Ovary (tissue), 9 donors: Measurements from ENCODE around the gene PRPF8. TPM values are rescaled to one million over a fixed set of nuclear protein-coding genes. Genes with fewer than 3 reads are reported as not detected.

Source experiments
- DNase-seq, 5 donors: peaks; one replicate each; pipeline ENCODE4 v3.0.0-alpha.2; 2019 to 2020
- H3K27ac ChIP-seq, 2 donors: fragments of 200-600 bp; one replicate each; pipeline versions ENCODE4 v1.5.1 to v1.8.0; 2019 to 2022
- H3K27me3 ChIP-seq: fragments of 200-600 bp; one replicate; pipeline ENCODE4 v1.8.0; 2022
- H3K36me3 ChIP-seq: fragments of 200-600 bp; sonication (generic); one replicate; pipeline ENCODE4 v1.5.1; 2019
- H3K4me1 ChIP-seq: one replicate; pipeline ENCODE4 v1.8.1; 2013; ENCODE audit warnings: mild to moderate bottlenecking, moderate library complexity; ENCODE audit not compliant: insufficient read depth
- H3K4me3 ChIP-seq: fragments of 200-600 bp; sonication (generic); one replicate; pipeline ENCODE4 v1.5.1; 2017
- H3K9me3 ChIP-seq, 2 donors: fragments of 200-600 bp in 1 of 2; sonication (generic) in 1 of 2; one replicate each; pipeline versions ENCODE4 v1.5.1 to v1.8.1; 2013 to 2019; ENCODE audit warnings: mild to moderate bottlenecking in 1 of 2, moderate library complexity in 1 of 2
- EP300 ChIP-seq: sonication (generic); formaldehyde crosslinking; IDR thresholded peaks from one replicate; pipeline ENCODE4 v1.6.1; 2017; ENCODE audit warnings: antibody characterized with exemption
- POLR2A ChIP-seq: fragments of 450-650 bp; IDR thresholded peaks from one replicate; pipeline ENCODE4 v1.6.1; 2017; ENCODE audit warnings: antibody characterized with exemption, mild to moderate bottlenecking, moderate library complexity
- WGBS, 3 donors: extraction: QIAGEN DNeasy Blood & Tissue Kit in 1 of 3; methylation state at CpG; one replicate each; pipeline versions ENCODE4 v1.1.5 to v1.1.7; 2013 to 2017; 5-methylcytosine and 5-hydroxymethylcytosine counted together
- intact Hi-C, 4 donors: fragments of 100-400 bp; cut with DNase I; formaldehyde crosslinking; loops; one replicate each; pipeline versions ENCODE4 v1.11.0 to v1.15.1; 2022 to 2023
- polyA plus RNA-seq, 2 donors: library from polyadenylated mRNA; stranded (reverse); fragments of 200-250 nt in 1 of 2; fragments of 350-450 nt in 1 of 2; fragmentation: Illumina TruSeq in 1 of 2; extraction: RNeasy Lipid Tissue Mini Kit (QIAGEN cat#74804) in 1 of 2; gene quantifications; one replicate each; pipeline ENCODE4 v1.2.3, GENCODE V29; 2013 to 2014
- total RNA-seq, 7 donors: library from RNA; depleted of rRNA in 2 of 7; stranded (reverse); fragments of >200 nt in 2 of 7; fragmentation: NEBNext Ultra II Directional in 3 of 7; extraction: Animal tissue kit (Norgen Biotek cat#: 25700) in 3 of 7; gene quantifications; one replicate each; pipeline versions ENCODE4 v1.1.0 to v1.2.4, GENCODE V29; 2016 to 2023
- TF ChIP-seq, protein P1 (sequence below), 3 donors: fragments of 450-650 bp in 2 of 3; fragments of 200-600 bp in 1 of 3; IDR thresholded peaks; one replicate each; pipeline versions ENCODE4 v1.5.1 to v1.8.0; 2016 to 2022; ENCODE audit warnings: antibody characterized with exemption in 3 of 3, mild to moderate bottlenecking in 1 of 3
- donor health status: DM: no; HTN: no; CAD: no; lungs with moderate emphysema.
- donor health status: DM: no; HTN: no; CAD: no.
- donor health status: Bipolar disorder and iron deficiency.
- donor health status: DM: yes; HTN: yes; CAD: no.
- donor health status: DM: no; HTN: no; CAD: no.
- donor health status: DM: yes; HTN: yes; CAD: no.

Gene PRPF8
- total and polyA plus RNA-seq, 9 donors, result 146 to 379 (median 276) TPM

DNA sequence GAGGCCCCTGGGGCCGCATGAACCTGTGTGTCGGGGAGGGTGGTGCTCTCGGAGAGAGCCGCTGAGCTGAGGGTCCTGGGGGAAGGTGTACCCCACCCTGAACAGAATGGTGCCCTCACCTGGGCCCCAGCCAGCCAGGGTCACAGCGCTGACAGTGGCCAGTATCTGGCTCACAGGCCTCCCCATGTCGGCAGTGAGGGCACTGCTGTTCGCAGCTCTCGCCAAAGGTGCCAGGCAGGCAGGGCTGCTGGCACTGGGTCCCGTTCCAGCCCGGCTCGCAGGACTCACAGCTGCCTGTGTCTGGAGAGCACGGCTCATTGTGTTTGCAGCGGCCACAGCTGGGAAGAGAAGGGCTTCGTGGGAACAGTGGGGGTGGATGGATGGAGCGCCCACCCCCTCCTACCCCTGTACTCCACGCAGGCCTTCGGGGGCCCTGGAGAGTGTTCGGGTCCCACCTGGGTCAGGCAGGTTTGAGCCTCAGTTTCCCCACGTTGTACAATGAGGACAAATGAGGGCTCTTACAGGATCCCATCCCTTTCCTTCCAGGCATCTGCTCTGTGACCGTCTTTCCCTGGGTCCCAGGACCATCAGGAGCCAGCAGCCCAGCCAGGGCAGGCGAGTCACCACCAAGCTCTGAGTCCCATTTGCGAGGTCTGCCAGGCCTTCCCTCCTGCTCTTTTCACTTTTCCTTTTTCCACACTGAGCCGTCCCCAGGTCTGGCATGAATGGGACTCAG lies 44.2 kb downstream of the PRPF8 start:
- no peak overlapping the region for H3K27ac ChIP-seq
- H3K9me3 ChIP-seq, result no peaks in the 10 kb centered on the region
- intact Hi-C loops, result loop anchor here in 2 of 4 donors (5.0 to 10.0 kb wide), 2 partner anchors 68 to 144 kb away; no protein-coding TSS in a partner anchor
- TF ChIP-seq, protein P1, sequence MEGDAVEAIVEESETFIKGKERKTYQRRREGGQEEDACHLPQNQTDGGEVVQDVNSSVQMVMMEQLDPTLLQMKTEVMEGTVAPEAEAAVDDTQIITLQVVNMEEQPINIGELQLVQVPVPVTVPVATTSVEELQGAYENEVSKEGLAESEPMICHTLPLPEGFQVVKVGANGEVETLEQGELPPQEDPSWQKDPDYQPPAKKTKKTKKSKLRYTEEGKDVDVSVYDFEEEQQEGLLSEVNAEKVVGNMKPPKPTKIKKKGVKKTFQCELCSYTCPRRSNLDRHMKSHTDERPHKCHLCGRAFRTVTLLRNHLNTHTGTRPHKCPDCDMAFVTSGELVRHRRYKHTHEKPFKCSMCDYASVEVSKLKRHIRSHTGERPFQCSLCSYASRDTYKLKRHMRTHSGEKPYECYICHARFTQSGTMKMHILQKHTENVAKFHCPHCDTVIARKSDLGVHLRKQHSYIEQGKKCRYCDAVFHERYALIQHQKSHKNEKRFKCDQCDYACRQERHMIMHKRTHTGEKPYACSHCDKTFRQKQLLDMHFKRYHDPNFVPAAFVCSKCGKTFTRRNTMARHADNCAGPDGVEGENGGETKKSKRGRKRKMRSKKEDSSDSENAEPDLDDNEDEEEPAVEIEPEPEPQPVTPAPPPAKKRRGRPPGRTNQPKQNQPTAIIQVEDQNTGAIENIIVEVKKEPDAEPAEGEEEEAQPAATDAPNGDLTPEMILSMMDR (IDR thresholded peaks at IDR 0.05), result no peak
- TF ChIP-seq EP300 (no peak), POLR2A (no peak)
- H3K4me1 ChIP-seq, result peaks cover 5% of the 10 kb centered on the region
- H3K27me3 ChIP-seq, result no peaks in the 10 kb centered on the region
- no peak overlapping the region for H3K4me3 ChIP-seq
- WGBS, 3 donors, result 77% methylated on average over 22 to 23 of the region's 23 CpGs
- no peaks in the 10 kb centered on the region for H3K36me3 ChIP-seq
- no peak for DNase-seq

DNA sequence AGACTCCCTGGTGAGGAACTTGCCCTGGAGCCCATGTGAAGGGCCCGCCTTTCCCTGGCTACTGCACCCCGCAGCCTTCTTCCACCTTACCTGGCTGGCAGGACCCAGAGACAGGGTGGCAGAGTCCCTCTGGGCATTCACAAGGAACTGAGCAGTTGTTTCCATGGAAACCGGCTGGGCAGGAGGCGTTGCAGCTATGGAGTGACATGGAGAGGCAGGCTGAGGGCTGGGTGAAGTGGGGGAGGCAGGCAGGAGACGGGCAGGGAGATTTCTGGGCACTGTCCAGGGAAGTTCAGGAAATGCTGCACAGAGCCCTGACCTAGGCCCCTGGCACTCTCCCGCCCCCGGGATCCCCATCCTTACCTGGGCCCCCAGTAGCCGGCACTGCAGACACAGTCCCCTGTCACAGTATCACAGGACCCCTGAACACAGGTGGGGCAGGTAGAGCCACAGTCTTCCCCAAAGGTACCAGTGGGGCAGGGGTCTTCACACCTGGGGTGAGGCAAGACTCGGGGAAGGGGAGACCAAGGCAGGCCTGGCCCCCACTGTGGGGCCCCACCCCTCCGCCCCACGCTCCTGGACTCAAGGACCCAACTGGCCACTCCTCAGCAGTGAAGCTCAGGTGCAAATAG lies 45.0 kb downstream of the PRPF8 start:
- TF ChIP-seq, protein P1 (IDR thresholded peaks at IDR 0.05), result no peak
- TF ChIP-seq EP300 (no peak), POLR2A (no peak)

DNA sequence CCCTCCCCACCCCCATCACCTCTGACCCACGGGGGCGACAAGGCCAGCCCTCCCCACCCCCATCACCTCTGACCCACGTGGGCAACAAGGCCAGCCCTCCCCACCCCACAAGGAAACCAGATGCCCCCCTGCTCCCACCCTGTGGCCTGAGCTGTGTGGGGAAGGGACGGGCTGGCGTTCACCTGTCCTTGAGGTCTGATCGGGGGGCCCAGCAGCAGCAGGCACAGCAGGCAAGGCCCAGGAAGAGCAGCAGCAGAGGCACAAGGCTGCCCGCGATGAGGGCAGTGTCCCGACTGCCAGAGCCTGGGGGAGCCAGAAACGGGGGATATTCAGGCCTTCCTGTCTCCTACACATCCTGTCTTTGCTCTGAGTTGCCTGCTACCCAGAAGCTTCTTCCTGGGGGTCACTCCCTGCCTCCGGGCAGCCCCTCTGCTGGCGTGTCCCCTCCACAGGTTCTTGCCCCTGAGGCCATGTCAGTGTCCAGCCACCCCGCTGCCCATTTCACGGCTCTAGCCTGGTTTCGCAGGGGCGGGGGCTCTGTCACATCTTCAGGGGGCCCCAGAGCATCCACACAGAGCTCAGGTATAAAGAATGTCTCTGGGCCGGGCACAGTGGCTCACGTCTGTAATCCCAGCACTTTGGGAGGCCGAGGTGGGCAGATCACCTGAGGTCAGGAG lies 45.9 kb downstream of the PRPF8 start:
- H3K27ac ChIP-seq, result no peak overlapping the region
- H3K4me1 ChIP-seq, result peaks cover under 1% of the 10 kb centered on the region
- DNase-seq, result no peak
- 66 to 75% (median 75%) methylated on average over 19 of the region's 19 CpGs for WGBS, 3 donors
- no peaks in the 10 kb centered on the region for H3K9me3 ChIP-seq
- TF ChIP-seq POLR2A (no peak), EP300 (no peak)
- TF ChIP-seq, protein P1 (IDR thresholded peaks at IDR 0.05), result no peak
- intact Hi-C loops, result no loop called here
- H3K27me3 ChIP-seq, result no peaks in the 10 kb centered on the region
- no peaks in the 10 kb centered on the region for H3K36me3 ChIP-seq
- no peak overlapping the region for H3K4me3 ChIP-seq

More for the DNA sequence above, 45.0 kb downstream of the PRPF8 start:
- no peaks in the 10 kb centered on the region for H3K36me3 ChIP-seq
- no peak overlapping the region for H3K27ac ChIP-seq
- no peaks in the 10 kb centered on the region for H3K9me3 ChIP-seq
- no peaks in the 10 kb centered on the region for H3K27me3 ChIP-seq
- DNase-seq, result no peak
- 72 to 82% (median 82%) methylated on average over 11 of the region's 11 CpGs for WGBS, 3 donors
- no peak overlapping the region for H3K4me3 ChIP-seq
- peaks cover 5% of the 10 kb centered on the region for H3K4me1 ChIP-seq
- intact Hi-C loops, result loop anchor here in 2 of 4 donors (5.0 to 10.0 kb wide), 2 partner anchors 67 to 145 kb away; no protein-coding TSS in a partner anchor

DNA sequence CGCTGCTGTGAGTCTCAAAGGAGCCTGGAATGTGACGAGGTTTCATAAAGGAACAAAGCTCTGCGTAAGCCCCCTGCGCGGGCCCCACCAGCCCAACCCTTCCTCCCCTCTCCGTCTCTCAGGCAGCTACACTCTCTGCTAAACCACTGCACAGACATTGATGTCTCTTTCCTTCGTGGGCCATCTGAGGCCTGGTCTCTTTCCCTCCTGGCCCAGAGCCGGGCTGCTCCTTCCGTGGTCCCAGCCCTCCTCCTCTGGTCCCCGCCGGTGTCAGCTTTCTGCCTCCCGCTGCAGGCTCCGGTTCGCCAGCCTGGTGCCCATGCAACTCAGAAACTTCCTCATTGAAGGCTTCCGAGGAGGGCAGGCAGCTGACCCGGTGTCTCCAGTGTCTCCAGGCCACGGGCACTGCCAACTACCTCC lies 46.5 kb downstream of the PRPF8 start:
- Histone ChIP-seq H3K27me3 (no peaks in the 10 kb centered on the region), H3K4me1 (no peaks in the 10 kb centered on the region), H3K4me3 (no peak overlapping the region), H3K36me3 (no peaks in the 10 kb centered on the region), H3K9me3 (no peaks in the 10 kb centered on the region), H3K27ac (no peak overlapping the region)
- intact Hi-C loops, result no loop called here
- no peak for DNase-seq
- TF ChIP-seq EP300, result no peak
- no peak for TF ChIP-seq POLR2A
- TF ChIP-seq, protein P1 (IDR thresholded peaks at IDR 0.05), result no peak
- 71 to 81% (median 75%) methylated on average over 17 of the region's 17 CpGs for WGBS, 3 donors
